ENCODE data around the gene SERINC2.

GRCh38 chr1:31370565-31370964, 42.4 kb upstream of the SERINC2 start:
- TF ChIP-seq GATA2 (IDR thresholded peaks at IDR 0.05; ENCODE audit: low read depth, low read length): no peak
- TF ChIP-seq GATA3 (IDR thresholded peaks at IDR 0.05; ENCODE audit: low read depth, low read length): no peak
